Hepatocyte (in vitro differentiated cells): ENCODE measurements around the gene IDH2. TPM values are rescaled to one million over a fixed set of nuclear protein-coding genes. Genes with fewer than 3 reads are reported as not detected.

Experiments
- DNase-seq: peaks from one replicate; pipeline ENCODE4 v3.0.0-alpha.2; 2016; ENCODE audit warnings: low spot score
- H2AFZ ChIP-seq: fragments of 200-600 bp; sonication (generic); 2 replicates; pipeline ENCODE4 v1.6.0; 2016; ENCODE audit warnings: antibody characterized with exemption, mild to moderate bottlenecking
- H3K27ac ChIP-seq: fragments of 200-600 bp; sonication (generic); 2 replicates; pipeline ENCODE4 v1.5.1; 2016; ENCODE audit warnings: mild to moderate bottlenecking
- H3K27me3 ChIP-seq: fragments of 200-600 bp; sonication (generic); 2 replicates; pipeline ENCODE4 v1.6.1; 2016
- H3K36me3 ChIP-seq: fragments of 200-600 bp; sonication (generic); replicated peaks from 2 replicates; pipeline ENCODE4 v1.5.1; 2016; ENCODE audit warnings: low read depth; ENCODE audit not compliant: insufficient read depth
- H3K4me1 ChIP-seq: fragments of 200-600 bp; sonication (generic); 2 replicates; pipeline ENCODE4 v1.5.1; 2016; ENCODE audit warnings: mild to moderate bottlenecking, moderate library complexity; ENCODE audit not compliant: insufficient read depth
- H3K4me2 ChIP-seq: fragments of 200-600 bp; sonication (generic); 2 replicates; pipeline ENCODE4 v1.6.0; 2016
- H3K4me3 ChIP-seq: fragments of 200-600 bp; sonication (generic); 2 replicates; pipeline ENCODE4 v1.5.1; 2016; ENCODE audit warnings: mild to moderate bottlenecking
- H3K79me2 ChIP-seq: fragments of 200-600 bp; sonication (generic); 2 replicates; pipeline ENCODE4 v1.6.0; 2017; ENCODE audit warnings: mild to moderate bottlenecking
- H3K9me2 ChIP-seq: fragments of 200-600 bp; sonication (generic); replicated peaks from 2 replicates; pipeline ENCODE4 v1.6.0; 2017; ENCODE audit warnings: mild to moderate bottlenecking; ENCODE audit not compliant: insufficient read depth
- H3K9me3 ChIP-seq: fragments of 200-600 bp; sonication (generic); 2 replicates; pipeline ENCODE4 v1.5.1; 2016; ENCODE audit warnings: low read depth, mild to moderate bottlenecking
- H4K20me1 ChIP-seq: fragments of 200-600 bp; sonication (generic); 2 replicates; pipeline ENCODE4 v1.6.0; 2016; ENCODE audit warnings: mild to moderate bottlenecking; ENCODE audit not compliant: insufficient read depth, poor library complexity, severe bottlenecking
- EZH2 ChIP-seq: fragments of 200-600 bp; sonication (generic); IDR thresholded peaks from 2 replicates; pipeline ENCODE4 v1.6.1; 2016; ENCODE audit warnings: antibody characterized with exemption, mild to moderate bottlenecking, borderline replicate concordance
- EZH2phosphoT487 ChIP-seq: fragments of 200-600 bp; sonication (generic); IDR thresholded peaks from one replicate; pipeline ENCODE4 v1.6.1; 2018; ENCODE audit warnings: antibody characterized with exemption, mild to moderate bottlenecking, low read depth, moderate library complexity; ENCODE audit not compliant: unreplicated experiment, severe bottlenecking
- WGBS: methylation state at CpG from one replicate; pipeline ENCODE4 v1.1.6; 2016; ENCODE audit warnings: low lambda C conversion rate; ENCODE audit errors: missing lambda C conversion rate; 5-methylcytosine and 5-hydroxymethylcytosine counted together
- polyA plus RNA-seq: library from polyadenylated mRNA; unstranded; fragments of >200 nt; fragmentation: Nextera tagmentation; extraction: Ambion mirVana; gene quantifications from 2 replicates; pipeline ENCODE4 v1.2.1, GENCODE V29; 2016
- total RNA-seq: library from RNA; depleted of rRNA; stranded (reverse); fragments of >200 nt; gene quantifications from 2 replicates; pipeline ENCODE4 v1.2.3, GENCODE V29; 2014
- TF ChIP-seq, protein P1 (sequence below): fragments of 200-600 bp; sonication (generic); IDR thresholded peaks from 2 replicates; pipeline ENCODE4 v1.5.1; 2016; ENCODE audit warnings: antibody characterized with exemption, mild to moderate bottlenecking; ENCODE audit not compliant: poor library complexity

Gene IDH2
- total and polyA plus RNA-seq, 2 experiments from 2014 or later = 163 to 327 TPM

DNA sequence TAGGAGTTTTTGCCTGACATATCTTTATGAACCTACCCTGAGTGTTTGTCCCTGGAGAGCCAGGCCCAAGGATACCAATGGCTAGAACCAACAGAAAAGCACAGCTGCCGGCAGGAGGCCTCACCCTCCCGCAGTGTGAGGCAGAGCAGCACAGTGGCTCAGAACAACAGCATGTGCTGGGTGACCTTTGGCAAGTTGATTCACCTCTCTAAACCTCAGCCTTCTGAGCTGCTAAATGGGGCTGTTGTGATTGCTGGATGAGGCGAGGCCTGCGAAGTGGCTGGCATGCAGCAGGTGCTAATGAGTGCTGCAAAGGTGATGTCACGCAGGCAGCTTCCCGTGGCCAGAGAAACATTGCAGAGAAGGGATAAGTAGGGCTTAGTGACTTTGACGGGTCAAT is 23.3 kb downstream of the IDH2 start:
- Histone ChIP-seq H3K9me3 (no peaks in the 10 kb centered on the region), H3K9me2 (no peaks in the 10 kb centered on the region), H4K20me1 (no peaks in the 10 kb centered on the region), H3K36me3 (no peaks in the 10 kb centered on the region), H3K4me3 (no peak overlapping the region), H2AFZ (no peak overlapping the region), H3K79me2 (no peaks in the 10 kb centered on the region), H3K4me2 (no peak overlapping the region), H3K27me3 (no peaks in the 10 kb centered on the region), H3K27ac (no peak overlapping the region), H3K4me1 (peaks cover 9% of the 10 kb centered on the region)
- TF ChIP-seq EZH2 = no peak
- TF ChIP-seq EZH2phosphoT487 = no peak
- TF ChIP-seq, protein P1, sequence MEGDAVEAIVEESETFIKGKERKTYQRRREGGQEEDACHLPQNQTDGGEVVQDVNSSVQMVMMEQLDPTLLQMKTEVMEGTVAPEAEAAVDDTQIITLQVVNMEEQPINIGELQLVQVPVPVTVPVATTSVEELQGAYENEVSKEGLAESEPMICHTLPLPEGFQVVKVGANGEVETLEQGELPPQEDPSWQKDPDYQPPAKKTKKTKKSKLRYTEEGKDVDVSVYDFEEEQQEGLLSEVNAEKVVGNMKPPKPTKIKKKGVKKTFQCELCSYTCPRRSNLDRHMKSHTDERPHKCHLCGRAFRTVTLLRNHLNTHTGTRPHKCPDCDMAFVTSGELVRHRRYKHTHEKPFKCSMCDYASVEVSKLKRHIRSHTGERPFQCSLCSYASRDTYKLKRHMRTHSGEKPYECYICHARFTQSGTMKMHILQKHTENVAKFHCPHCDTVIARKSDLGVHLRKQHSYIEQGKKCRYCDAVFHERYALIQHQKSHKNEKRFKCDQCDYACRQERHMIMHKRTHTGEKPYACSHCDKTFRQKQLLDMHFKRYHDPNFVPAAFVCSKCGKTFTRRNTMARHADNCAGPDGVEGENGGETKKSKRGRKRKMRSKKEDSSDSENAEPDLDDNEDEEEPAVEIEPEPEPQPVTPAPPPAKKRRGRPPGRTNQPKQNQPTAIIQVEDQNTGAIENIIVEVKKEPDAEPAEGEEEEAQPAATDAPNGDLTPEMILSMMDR = no peak
- DNase-seq = no peak
- 92% methylated on average over 7 of the region's 7 CpGs for WGBS

DNA sequence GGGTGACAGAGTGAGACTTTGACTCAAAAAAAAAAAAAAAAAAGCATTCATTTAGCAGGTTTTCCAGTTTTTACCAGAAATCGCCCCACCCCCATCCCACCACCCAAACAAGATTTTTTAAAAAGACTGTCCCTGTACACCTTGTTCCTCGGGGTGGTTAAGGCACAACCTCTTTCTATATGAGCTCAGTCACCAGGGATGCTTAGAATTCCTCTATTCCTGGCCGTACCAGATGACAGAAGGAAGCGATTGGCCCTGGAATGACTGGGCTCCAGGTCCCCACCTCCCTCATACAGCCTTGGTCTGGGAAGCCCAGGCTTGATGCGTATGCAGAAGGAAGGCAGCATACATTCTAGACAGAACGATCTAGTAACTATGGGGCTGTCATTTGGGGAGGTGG is 25.6 kb downstream of the IDH2 start:
- Histone ChIP-seq H3K36me3 (no peaks in the 10 kb centered on the region), H3K79me2 (peaks cover 5% of the 10 kb centered on the region), H4K20me1 (no peaks in the 10 kb centered on the region), H3K4me1 (peaks cover 13% of the 10 kb centered on the region), H2AFZ (no peak overlapping the region), H3K27me3 (no peaks in the 10 kb centered on the region), H3K4me2 (no peak overlapping the region), H3K9me3 (no peaks in the 10 kb centered on the region), H3K27ac (no peak overlapping the region), H3K4me3 (no peak overlapping the region), H3K9me2 (no peaks in the 10 kb centered on the region)
- WGBS = 91% methylated on average over 6 of the region's 6 CpGs
- no peak for TF ChIP-seq EZH2phosphoT487
- TF ChIP-seq EZH2 = no peak
- TF ChIP-seq, protein P1 = no peak
- no peak for DNase-seq

DNA sequence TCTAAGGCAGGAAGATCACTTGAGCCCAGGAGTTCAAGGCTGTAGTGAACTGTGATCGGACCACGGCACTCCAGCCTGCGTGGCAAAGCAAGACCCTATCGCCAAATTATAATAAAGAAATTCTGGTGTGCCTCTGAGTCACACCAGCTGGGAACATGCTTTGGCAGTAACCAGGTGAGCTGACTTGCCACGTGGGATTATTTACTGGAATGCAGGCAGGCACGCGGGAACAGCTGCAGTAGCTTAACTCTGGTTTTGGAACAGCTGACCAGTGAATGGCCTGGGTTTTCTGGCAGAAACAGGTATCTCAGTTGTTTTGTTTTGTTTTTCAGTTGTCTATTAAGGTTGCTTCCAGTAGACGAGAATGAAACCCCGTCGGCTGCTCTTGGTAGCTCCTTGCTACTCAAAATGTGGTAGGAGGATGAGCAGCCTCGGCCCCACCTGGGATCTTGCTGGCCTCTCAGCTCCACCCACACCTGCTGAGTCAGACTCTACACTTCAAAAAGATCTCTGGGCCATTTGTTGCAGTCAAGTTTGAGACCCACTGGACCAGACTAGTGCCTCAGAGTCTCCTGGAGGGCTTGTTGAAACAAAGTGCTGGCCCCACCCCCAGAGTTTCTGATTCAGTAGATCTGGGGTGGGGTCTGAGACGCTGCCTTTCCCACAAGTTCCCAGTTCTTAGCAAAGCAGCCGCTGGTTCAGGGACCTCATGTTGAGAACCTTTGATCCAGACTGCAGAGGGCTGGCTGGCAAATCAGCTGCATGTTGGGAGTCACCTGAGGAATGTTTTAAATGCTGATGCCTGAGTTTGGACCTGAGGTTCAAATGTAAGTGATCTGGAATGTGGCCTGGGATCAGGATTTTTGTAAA is 26.6 kb downstream of the IDH2 start:
- Histone ChIP-seq H3K36me3 (no peaks in the 10 kb centered on the region), H4K20me1 (no peaks in the 10 kb centered on the region), H3K9me2 (no peaks in the 10 kb centered on the region), H3K4me3 (no peak overlapping the region), H3K27me3 (no peaks in the 10 kb centered on the region), H3K4me2 (peak overlapping the region; percentile 45), H3K27ac (peak overlapping the region; percentile 76), H3K9me3 (no peaks in the 10 kb centered on the region), H3K79me2 (peaks cover 5% of the 10 kb centered on the region), H2AFZ (no peak overlapping the region), H3K4me1 (peaks cover 13% of the 10 kb centered on the region)
- peak; percentile 66 for DNase-seq
- TF ChIP-seq EZH2 (no peak), EZH2phosphoT487 (no peak)
- TF ChIP-seq, protein P1 = no peak
- WGBS = 48% methylated on average over 13 of the region's 13 CpGs
